Neural progenitor cell (in vitro differentiated cells): ENCODE data around the gene CRK.
"Not testable (repeated sequence)": the region's sequence is repeated elsewhere in the genome, so short reads cannot be mapped to it uniquely, and the experiment has no call there.

Experiments used
- CTCF ChIP-seq: fragments of 200-600 bp; sonication (generic); IDR thresholded peaks from 2 replicates; pipeline ENCODE4 v1.5.1; 2017; ENCODE audit warnings: antibody characterized with exemption, mild to moderate bottlenecking
- EZH2 ChIP-seq: fragments of 200-600 bp; sonication (generic); IDR thresholded peaks from 2 replicates; pipeline ENCODE4 v1.6.1; 2017; ENCODE audit warnings: antibody characterized with exemption, mild to moderate bottlenecking, moderate library complexity
- EZH2phosphoT487 ChIP-seq: fragments of 200-600 bp; sonication (generic); IDR thresholded peaks from 2 replicates; pipeline ENCODE4 v1.6.1; 2017; ENCODE audit warnings: antibody characterized with exemption

GRCh38 chr17:1395876-1396665, 60.0 kb downstream of the CRK start:
- TF ChIP-seq CTCF, EZH2phosphoT487, EZH2: not testable (repeated sequence)
